Osteoblast (primary cell): ENCODE measurements around the gene ENTR1. TPM values are rescaled to one million over a fixed set of nuclear protein-coding genes. Genes with fewer than 3 reads are reported as not detected.

Experiments used
- DNase-seq: peaks from one replicate; pipeline ENCODE4 v3.0.0; 2011; ENCODE audit warnings: low spot score, mixed read lengths; ENCODE audit not compliant: insufficient read length; ENCODE audit errors: missing footprints
- H2AFZ ChIP-seq: 2 replicates; pipeline ENCODE4 v1.6.0; 2011; ENCODE audit warnings: mild to moderate bottlenecking, low read length
- H3K27ac ChIP-seq: 2 replicates; pipeline ENCODE4 v1.5.1; 2011; ENCODE audit warnings: mild to moderate bottlenecking, low read depth, low read length, moderate library complexity
- H3K27me3 ChIP-seq: 2 replicates; pipeline ENCODE4 v1.6.0; 2012; ENCODE audit warnings: mild to moderate bottlenecking, control low read depth, inconsistent platforms, low read length, moderate library complexity; ENCODE audit not compliant: insufficient read depth
- H3K36me3 ChIP-seq: 2 replicates; pipeline ENCODE4 v1.5.1; 2011; ENCODE audit warnings: mild to moderate bottlenecking, low read length, control low read depth, moderate library complexity; ENCODE audit not compliant: insufficient read depth
- H3K4me1 ChIP-seq: 2 replicates; pipeline ENCODE4 v1.5.1; 2011; ENCODE audit warnings: mild to moderate bottlenecking, low read length, control low read depth, moderate library complexity; ENCODE audit not compliant: insufficient read depth
- H3K4me2 ChIP-seq: 2 replicates; pipeline ENCODE4 v1.6.0; 2011; ENCODE audit warnings: mild to moderate bottlenecking, low read length; ENCODE audit not compliant: insufficient read depth
- H3K4me3 ChIP-seq: fragments of 200-600 bp; sonication (generic); 3 replicates; pipeline ENCODE4 v1.5.1; 2012; ENCODE audit warnings: mild to moderate bottlenecking, low read length, inconsistent platforms; ENCODE audit not compliant: insufficient read depth
- H3K79me2 ChIP-seq: 2 replicates; pipeline ENCODE4 v1.6.0; 2012; ENCODE audit warnings: mild to moderate bottlenecking, low read length, control low read depth, inconsistent platforms; ENCODE audit not compliant: insufficient read depth
- H3K9me3 ChIP-seq: 2 replicates; pipeline ENCODE4 v1.5.1; 2011; ENCODE audit warnings: low read depth, low read length, control low read depth
- H4K20me1 ChIP-seq: 2 replicates; pipeline ENCODE4 v1.6.0; 2012; ENCODE audit warnings: mild to moderate bottlenecking, low read length, control low read depth; ENCODE audit not compliant: insufficient read depth
- CTCF ChIP-seq: IDR thresholded peaks from 2 replicates; pipeline ENCODE4 v1.5.1; 2011; ENCODE audit warnings: mild to moderate bottlenecking, low read depth, low read length, moderate library complexity; ENCODE audit errors: extremely low read depth
- total RNA-seq: library from RNA; depleted of rRNA; stranded (reverse); fragments of >200 nt; gene quantifications from 2 replicates; pipeline ENCODE4 v1.2.3, GENCODE V29; 2012

ENTR1 gene
- total RNA-seq, 1 donor = 40.2 TPM

- Histone ChIP-seq H3K4me3 (no peak overlapping the region), H2AFZ (no peak overlapping the region), H3K4me2 (no peak overlapping the region), H3K36me3 (peaks cover 85% of the 10 kb centered on the region), H3K9me3 (no peaks in the 10 kb centered on the region), H3K27ac (no peak overlapping the region), H4K20me1 (no peaks in the 10 kb centered on the region), H3K27me3 (no peaks in the 10 kb centered on the region), H3K4me1 (no peaks in the 10 kb centered on the region), H3K79me2 (peaks cover 12% of the 10 kb centered on the region)
- DNase-seq = no peak
- TF ChIP-seq CTCF = no peak
Observed at GRCh38 chr9:136455043-136456002, 44.9 kb upstream of the ENTR1 start.

- no peaks in the 10 kb centered on the region for H3K27me3 ChIP-seq
- H2AFZ ChIP-seq = no peak overlapping the region
- H3K4me3 ChIP-seq = no peak overlapping the region
- no peaks in the 10 kb centered on the region for H3K4me1 ChIP-seq
- H3K9me3 ChIP-seq = no peaks in the 10 kb centered on the region
- TF ChIP-seq CTCF = no peak
- H4K20me1 ChIP-seq = no peaks in the 10 kb centered on the region
- H3K79me2 ChIP-seq = peaks cover 12% of the 10 kb centered on the region
- H3K4me2 ChIP-seq = no peak overlapping the region
- no peak for DNase-seq
- H3K27ac ChIP-seq = no peak overlapping the region
- H3K36me3 ChIP-seq = peaks cover 87% of the 10 kb centered on the region
Observed at GRCh38 chr9:136454026-136454796, 43.8 kb upstream of the ENTR1 start.

GRCh38 chr9:136453326-136453725 lies 42.9 kb upstream of the ENTR1 start:
- peaks cover 87% of the 10 kb centered on the region for H3K36me3 ChIP-seq
- H3K79me2 ChIP-seq = peaks cover 12% of the 10 kb centered on the region

More at GRCh38 chr9:136453326-136453725, 42.9 kb upstream of the ENTR1 start:
- Histone ChIP-seq H3K4me1 (no peaks in the 10 kb centered on the region), H3K4me3 (no peak overlapping the region), H3K27ac (no peak overlapping the region), H3K4me2 (no peak overlapping the region), H3K27me3 (no peaks in the 10 kb centered on the region), H2AFZ (no peak overlapping the region), H3K9me3 (no peaks in the 10 kb centered on the region), H4K20me1 (no peaks in the 10 kb centered on the region)
- no peak for TF ChIP-seq CTCF
- no peak for DNase-seq
